HAP-1 (cell line): Measurements from ENCODE around the gene CAP2.

ENCODE experiments used
- DNase-seq, 2 experiments: peaks; one replicate each; pipeline ENCODE4 v3.0.0-alpha.2; 2016 to 2020; ENCODE audit warnings: low spot score in 2 of 2
- H3K27me3 ChIP-seq: fragments of 250-450 bp; sonication (Bioruptor Pico); 2 replicates; pipeline ENCODE4 v1.5.1; 2020; ENCODE audit warnings: low read depth, mild to moderate bottlenecking, moderate library complexity
- H3K36me3 ChIP-seq: fragments of 250-450 bp; sonication (Bioruptor Pico); replicated peaks from 2 replicates; pipeline ENCODE4 v1.5.1; 2020; ENCODE audit warnings: mild to moderate bottlenecking
- H3K4me1 ChIP-seq: fragments of 250-450 bp; sonication (Bioruptor Pico); 2 replicates; pipeline ENCODE4 v1.5.1; 2020; ENCODE audit warnings: mild to moderate bottlenecking
- H3K4me3 ChIP-seq: fragments of 250-450 bp; sonication (Bioruptor Pico); 2 replicates; pipeline ENCODE4 v1.5.1; 2020; ENCODE audit warnings: mild to moderate bottlenecking, moderate library complexity
- H3K9me3 ChIP-seq: fragments of 250-450 bp; sonication (Bioruptor Pico); 2 replicates; pipeline ENCODE4 v1.5.1; 2020; ENCODE audit warnings: mild to moderate bottlenecking, moderate library complexity
- in situ Hi-C: fragments of 300-500 bp; cut with MboI; formaldehyde crosslinking; loops from 3 replicates; pipeline ENCODE4 v1.14.3; 2020; ENCODE audit warnings: low sequenced_read_pairs, inconsistent platforms, mixed read lengths

CAP2 gene

DNA sequence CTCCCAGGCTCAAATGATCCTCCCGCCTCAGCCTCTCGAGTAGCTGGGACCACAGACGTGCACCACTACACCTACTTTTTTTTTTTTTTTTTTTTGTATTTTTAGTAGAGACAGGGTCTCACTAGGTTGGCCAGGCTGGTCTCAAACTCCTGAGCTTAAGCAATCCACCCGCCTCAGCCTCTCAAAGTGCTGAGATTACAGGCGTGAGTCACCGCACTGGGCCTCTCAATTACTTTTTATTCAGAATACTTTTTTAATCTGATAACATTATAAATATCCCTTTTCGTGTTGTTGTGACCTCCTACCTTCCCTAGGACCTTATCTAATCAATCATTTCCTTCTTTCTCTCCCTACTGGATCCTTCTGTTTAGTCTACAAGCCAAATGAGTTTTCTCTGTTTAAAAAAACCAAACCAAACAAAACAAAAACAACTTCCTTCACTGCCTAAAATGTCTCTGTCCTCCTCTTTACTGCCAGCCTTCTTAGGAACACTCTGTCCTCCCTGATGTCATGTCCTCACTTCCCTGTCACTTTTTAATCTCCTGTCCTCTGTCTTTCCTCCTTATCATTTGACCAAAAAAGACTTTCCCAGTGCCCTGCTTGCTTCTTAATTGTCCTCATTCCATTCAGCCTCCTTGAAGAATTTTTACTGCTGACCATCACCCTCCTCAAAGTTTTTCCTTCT, 85.0 kb downstream of the CAP2 start:
- DNase-seq, result no peak
- in situ Hi-C loops, result no loop called here
- Histone ChIP-seq H3K36me3 (no peaks in the 10 kb centered on the region), H3K4me3 (no peak overlapping the region), H3K4me1 (peaks cover 4% of the 10 kb centered on the region; the same call in 1 of the 2 replicates), H3K9me3 (no peaks in the 10 kb centered on the region), H3K27me3 (no peaks in the 10 kb centered on the region)

GRCh38 chr6:17478946-17479345, 85.6 kb downstream of the CAP2 start:
- H3K9me3 ChIP-seq, result no peaks in the 10 kb centered on the region

DNA sequence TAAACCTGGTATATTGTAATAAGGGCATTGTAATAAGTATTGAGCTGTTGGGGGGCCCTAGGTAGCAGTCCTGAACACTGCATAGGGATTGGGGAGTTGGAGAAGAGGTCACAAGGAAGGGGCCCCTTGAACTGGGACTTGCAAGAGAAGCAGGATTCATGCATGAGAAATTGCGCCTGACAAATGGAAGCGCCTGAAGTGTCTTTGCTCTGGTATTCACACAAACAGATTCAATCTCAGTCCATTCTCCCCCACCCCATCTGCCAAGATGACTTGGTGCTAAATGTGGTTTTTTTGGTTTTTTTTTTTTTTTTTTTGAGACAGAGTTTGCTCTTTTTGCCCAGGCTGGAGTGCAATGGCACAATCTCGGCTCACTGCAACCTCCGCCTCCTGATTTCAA, 87.1 kb downstream of the CAP2 start:
- Histone ChIP-seq H3K36me3 (no peaks in the 10 kb centered on the region), H3K4me3 (no peak overlapping the region), H3K9me3 (no peaks in the 10 kb centered on the region), H3K4me1 (peaks cover 4% of the 10 kb centered on the region; the same call in 1 of the 2 replicates), H3K27me3 (no peaks in the 10 kb centered on the region)
- in situ Hi-C loops, result no loop called here
- DNase-seq, result no peak

More at GRCh38 chr6:17478946-17479345, 85.6 kb downstream of the CAP2 start:
- no peak for DNase-seq
- H3K36me3 ChIP-seq, result no peaks in the 10 kb centered on the region
- no peaks in the 10 kb centered on the region for H3K27me3 ChIP-seq
- in situ Hi-C loops, result no loop called here
- H3K4me3 ChIP-seq, result no peak overlapping the region
- H3K4me1 ChIP-seq, result peaks cover 4% of the 10 kb centered on the region; the same call in 1 of the 2 replicates

- Histone ChIP-seq H3K27me3 (no peaks in the 10 kb centered on the region), H3K36me3 (no peaks in the 10 kb centered on the region)
- in situ Hi-C loops, result no loop called here
These were observed 89.3 kb downstream of the CAP2 start for GRCh38 chr6:17482711-17483110.

DNA sequence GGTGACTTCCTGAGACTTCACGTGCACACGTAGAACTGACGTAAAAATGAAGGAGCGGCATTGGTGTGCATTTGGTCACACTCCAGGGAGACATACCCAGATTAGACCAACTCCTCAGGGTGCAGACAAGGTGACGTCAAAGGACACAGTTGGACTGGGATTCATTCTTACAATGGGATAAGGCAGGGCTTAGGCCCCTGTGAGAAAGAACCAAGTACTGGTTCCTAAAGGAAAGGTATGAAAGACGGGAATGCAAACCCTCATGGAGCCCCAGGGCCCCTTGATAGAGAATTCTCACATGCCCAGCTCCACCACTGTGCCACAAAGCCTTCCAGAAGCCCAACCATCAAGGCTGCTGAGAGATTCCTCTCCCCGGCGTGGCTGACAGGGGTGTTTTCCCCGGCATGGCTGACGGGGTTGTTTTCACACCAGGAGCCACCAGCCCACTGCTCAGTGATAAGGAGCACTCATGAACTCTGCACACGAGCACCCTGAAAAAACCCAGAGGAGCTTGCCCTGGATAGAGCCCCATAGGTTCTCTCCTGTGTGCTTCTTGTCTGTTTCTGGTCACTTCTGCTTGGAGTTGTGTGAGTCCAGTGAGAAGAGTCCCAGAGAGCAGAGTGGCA, 90.1 kb downstream of the CAP2 start:
- DNase-seq, result no peak
- Histone ChIP-seq H3K9me3 (no peaks in the 10 kb centered on the region), H3K4me3 (no peak overlapping the region), H3K27me3 (no peaks in the 10 kb centered on the region), H3K36me3 (no peaks in the 10 kb centered on the region), H3K4me1 (peaks cover 4% of the 10 kb centered on the region; the same call in 1 of the 2 replicates)
- in situ Hi-C loops, result no loop called here

More at GRCh38 chr6:17482711-17483110, 89.3 kb downstream of the CAP2 start:
- peaks cover 4% of the 10 kb centered on the region; the same call in 1 of the 2 replicates for H3K4me1 ChIP-seq
- DNase-seq, result peak in 1 of 2 experiments; percentile 17
- H3K4me3 ChIP-seq, result no peak overlapping the region
- no peaks in the 10 kb centered on the region for H3K9me3 ChIP-seq

DNA sequence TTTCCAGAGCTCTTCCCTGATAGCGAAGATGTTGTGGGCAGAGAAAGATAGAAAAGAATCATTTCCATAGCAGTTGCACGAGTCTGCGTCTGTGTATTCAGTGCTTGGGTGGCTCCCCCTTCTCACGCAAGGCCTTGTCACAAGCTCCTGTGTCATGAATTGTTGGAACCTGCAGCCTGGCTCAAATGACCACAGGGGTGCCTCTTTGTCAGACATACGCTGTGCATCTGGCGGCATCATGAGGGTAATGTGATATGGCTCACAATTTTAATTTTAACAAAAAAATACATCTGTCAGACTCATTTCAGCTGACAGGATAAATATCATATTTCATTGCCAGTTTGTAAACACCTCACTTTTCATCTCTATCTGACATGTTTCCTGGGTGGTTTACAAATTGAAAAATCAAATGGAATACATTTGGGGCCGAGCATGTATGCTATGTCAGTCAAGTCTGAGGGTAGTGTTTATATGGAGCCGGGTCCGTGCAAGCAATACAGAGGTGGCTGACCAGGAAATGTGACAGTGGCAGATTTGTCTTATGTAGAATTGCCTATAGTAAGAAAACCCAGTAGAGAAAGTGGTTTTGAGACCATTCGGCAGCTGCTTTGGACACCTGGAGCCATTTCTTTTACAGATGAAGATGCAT, 90.9 kb downstream of the CAP2 start:
- in situ Hi-C loops, result no loop called here
- Histone ChIP-seq H3K4me3 (no peak overlapping the region), H3K27me3 (no peaks in the 10 kb centered on the region), H3K4me1 (peaks cover 4% of the 10 kb centered on the region; the same call in 1 of the 2 replicates), H3K36me3 (no peaks in the 10 kb centered on the region), H3K9me3 (no peaks in the 10 kb centered on the region)
- no peak for DNase-seq

DNA sequence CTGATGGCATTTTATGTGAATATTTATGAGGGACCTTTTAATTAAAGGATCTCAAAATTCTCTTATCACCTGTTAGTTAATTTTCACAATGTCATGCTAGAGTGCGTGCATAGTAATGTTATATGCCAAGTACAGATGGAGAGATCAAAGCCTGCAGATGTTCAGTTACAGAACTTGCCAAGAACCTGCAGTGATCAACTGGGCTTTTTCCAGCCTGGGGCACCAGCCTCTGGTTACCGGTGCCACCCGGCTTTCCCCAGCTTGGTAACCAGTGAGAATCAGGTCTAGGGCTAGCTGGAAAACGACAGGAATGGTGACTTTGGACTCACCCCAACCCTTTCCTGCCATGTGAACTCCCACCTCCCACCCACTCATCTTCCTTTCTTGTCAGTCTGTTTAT, 91.8 kb downstream of the CAP2 start:
- no peak for DNase-seq
- no peaks in the 10 kb centered on the region for H3K9me3 ChIP-seq
- peaks cover 4% of the 10 kb centered on the region; the same call in 1 of the 2 replicates for H3K4me1 ChIP-seq
- in situ Hi-C loops, result no loop called here
- H3K4me3 ChIP-seq, result no peak overlapping the region
- H3K36me3 ChIP-seq, result no peaks in the 10 kb centered on the region
- no peaks in the 10 kb centered on the region for H3K27me3 ChIP-seq

- Histone ChIP-seq H3K36me3 (no peaks in the 10 kb centered on the region), H3K4me3 (no peak overlapping the region), H3K4me1 (peaks cover 4% of the 10 kb centered on the region; the same call in 1 of the 2 replicates), H3K27me3 (no peaks in the 10 kb centered on the region), H3K9me3 (no peaks in the 10 kb centered on the region)
- DNase-seq, result no peak
- in situ Hi-C loops, result no loop called here
These were observed 92.6 kb downstream of the CAP2 start for GRCh38 chr6:17485946-17486345.

DNA sequence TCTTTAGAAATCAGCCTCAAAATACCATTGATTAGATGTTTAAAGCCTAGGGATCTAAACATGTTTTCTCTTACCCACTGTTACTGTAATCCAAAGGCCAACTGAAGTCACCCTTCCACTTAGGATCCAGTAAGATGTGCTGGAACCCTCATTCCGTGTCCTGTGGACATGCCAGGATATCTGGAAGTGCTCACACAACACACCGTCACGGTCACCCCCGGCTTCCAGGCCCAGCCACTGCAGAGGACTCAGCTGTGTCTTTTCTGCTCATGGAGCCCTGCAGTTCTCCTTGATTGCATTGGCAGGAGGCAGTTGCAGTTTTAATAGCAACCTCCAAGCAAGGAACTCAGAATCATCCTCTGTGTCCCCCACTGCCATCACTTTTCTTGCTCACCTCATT, 93.3 kb downstream of the CAP2 start:
- Histone ChIP-seq H3K36me3 (no peaks in the 10 kb centered on the region), H3K9me3 (no peaks in the 10 kb centered on the region), H3K27me3 (no peaks in the 10 kb centered on the region), H3K4me3 (no peak overlapping the region), H3K4me1 (peaks cover 4% of the 10 kb centered on the region; the same call in 1 of the 2 replicates)
- in situ Hi-C loops, result no loop called here
- DNase-seq, result no peak

- in situ Hi-C loops, result no loop called here
These were observed 97.3 kb downstream of the CAP2 start for GRCh38 chr6:17490724-17491123.

GRCh38 chr6:17491416-17492142, 98.2 kb downstream of the CAP2 start:
- no peaks in the 10 kb centered on the region for H3K36me3 ChIP-seq
- H3K4me3 ChIP-seq, result no peak overlapping the region
- no peak for DNase-seq
- H3K4me1 ChIP-seq, result no peaks in the 10 kb centered on the region
- in situ Hi-C loops, result no loop called here
- H3K27me3 ChIP-seq, result no peaks in the 10 kb centered on the region
- H3K9me3 ChIP-seq, result no peaks in the 10 kb centered on the region; the same call in 1 of the 2 replicates

More at GRCh38 chr6:17490724-17491123, 97.3 kb downstream of the CAP2 start:
- Histone ChIP-seq H3K36me3 (no peaks in the 10 kb centered on the region), H3K27me3 (no peaks in the 10 kb centered on the region), H3K4me1 (no peaks in the 10 kb centered on the region), H3K9me3 (no peaks in the 10 kb centered on the region; the same call in 1 of the 2 replicates), H3K4me3 (no peak overlapping the region)
- no peak for DNase-seq

DNA sequence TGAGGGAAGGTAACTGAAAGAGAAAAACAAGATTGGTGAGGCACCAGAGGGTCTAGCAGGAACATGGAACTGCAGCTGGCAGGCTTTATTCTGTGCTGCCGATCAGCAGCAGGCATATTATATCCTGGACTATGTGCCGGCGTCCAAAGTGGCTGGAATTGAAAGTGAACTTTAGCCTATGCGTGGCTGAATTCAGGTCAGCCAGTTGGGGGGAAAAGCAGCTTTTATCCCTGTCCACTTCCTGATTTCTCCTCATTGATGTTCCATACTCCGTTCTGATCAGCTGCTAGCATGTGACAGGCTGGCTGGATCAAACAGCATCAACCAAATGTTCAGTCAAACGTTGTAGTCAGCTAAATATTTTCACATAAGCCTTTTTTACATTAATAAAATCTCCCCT, 99.0 kb downstream of the CAP2 start:
- Histone ChIP-seq H3K4me3 (no peak overlapping the region), H3K36me3 (no peaks in the 10 kb centered on the region), H3K4me1 (no peaks in the 10 kb centered on the region), H3K9me3 (no peaks in the 10 kb centered on the region; the same call in 1 of the 2 replicates), H3K27me3 (no peaks in the 10 kb centered on the region)
- no peak for DNase-seq
- in situ Hi-C loops, result no loop called here

DNA sequence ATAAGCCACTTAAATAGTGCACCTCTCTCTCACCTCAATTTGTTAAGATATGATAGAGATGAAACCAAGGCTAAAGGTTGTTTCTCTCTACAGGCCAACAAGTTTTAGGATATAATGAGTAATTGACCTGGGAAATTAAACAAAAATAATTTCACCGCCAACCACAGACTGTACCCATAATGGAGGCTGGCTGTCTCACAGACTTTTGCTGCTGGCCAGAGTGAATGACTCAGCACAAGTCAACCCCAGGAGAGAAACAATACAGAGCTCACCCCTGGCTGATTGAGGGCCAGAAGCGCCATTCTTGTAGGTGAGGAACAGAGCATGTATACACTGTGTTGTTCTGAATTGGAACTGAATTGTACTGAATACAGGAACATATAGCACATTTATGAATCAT, 99.9 kb downstream of the CAP2 start:
- DNase-seq, result no peak
- no peaks in the 10 kb centered on the region for H3K27me3 ChIP-seq
- H3K36me3 ChIP-seq, result no peaks in the 10 kb centered on the region
- no peak overlapping the region for H3K4me3 ChIP-seq
- H3K9me3 ChIP-seq, result no peaks in the 10 kb centered on the region; the same call in 1 of the 2 replicates
- in situ Hi-C loops, result no loop called here
- H3K4me1 ChIP-seq, result peaks cover 8% of the 10 kb centered on the region
